Neutrophil (primary cell): ENCODE data around the gene PLXNA2.

ENCODE experiments used
- H3K27ac ChIP-seq: fragments of 200-600 bp; sonication (generic); 2 replicates; pipeline ENCODE4 v1.5.1; 2016; ENCODE audit warnings: mild to moderate bottlenecking, moderate library complexity
- H3K27me3 ChIP-seq: fragments of 200-600 bp; sonication (generic); 2 replicates; pipeline ENCODE4 v1.6.0; 2016; ENCODE audit warnings: mild to moderate bottlenecking
- H3K36me3 ChIP-seq: fragments of 200-600 bp; sonication (generic); 2 replicates; pipeline ENCODE4 v1.5.1; 2017
- H3K4me1 ChIP-seq, 2 experiments: fragments of 200-600 bp in 1 of 2; sonication (generic) in 1 of 2; 1 replicate in 1 of 2; 2 replicates in 1 of 2; pipeline versions ENCODE4 v1.5.1 to v1.6.1; 2013 to 2016; ENCODE audit warnings: low read depth in 1 of 2, low read length in 1 of 2, mild to moderate bottlenecking in 1 of 2, moderate library complexity in 1 of 2; ENCODE audit not compliant: control insufficient read depth in 1 of 2, insufficient read depth in 1 of 2
- H3K4me3 ChIP-seq, 2 experiments: fragments of 200-600 bp in 1 of 2; sonication (generic) in 1 of 2; 1 replicate in 1 of 2; 2 replicates in 1 of 2; pipeline ENCODE4 v1.5.1; 2013 to 2016; ENCODE audit warnings: low read depth in 1 of 2, low read length in 1 of 2, mild to moderate bottlenecking in 1 of 2, moderate library complexity in 1 of 2
- H3K9me3 ChIP-seq: fragments of 200-600 bp; sonication (generic); 2 replicates; pipeline ENCODE4 v1.5.1; 2016
- TF ChIP-seq, protein P1 (sequence below): fragments of 200-600 bp; sonication (generic); IDR thresholded peaks from 2 replicates; pipeline ENCODE4 v1.5.1; 2016; ENCODE audit warnings: antibody characterized with exemption

PLXNA2 gene

DNA sequence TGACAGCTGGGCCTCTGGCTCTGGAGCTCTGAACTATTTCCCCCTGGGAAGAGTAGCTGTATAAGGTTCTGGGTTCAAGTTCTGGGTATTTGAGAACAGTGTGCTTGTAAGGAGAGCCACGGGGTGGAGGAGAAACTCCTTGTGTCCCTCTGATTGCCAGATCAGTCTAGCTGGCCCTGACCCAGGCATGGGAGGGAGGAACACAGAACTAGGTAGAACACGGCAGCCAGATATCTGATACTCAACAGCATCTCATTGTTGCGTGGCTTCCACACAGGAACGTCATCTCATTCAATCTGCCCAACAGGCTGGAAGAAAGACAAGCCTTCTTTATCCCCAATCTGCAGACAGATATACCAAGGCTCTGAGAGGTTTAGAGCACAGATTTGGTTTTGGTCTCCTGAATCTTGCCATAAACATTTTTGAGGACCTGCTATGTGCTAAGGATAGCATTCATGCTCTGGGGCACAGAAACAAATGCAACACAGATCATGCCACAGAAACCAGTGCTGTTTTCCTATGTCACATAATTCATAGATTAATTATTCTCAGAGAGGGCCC lies 83.8 kb downstream of the PLXNA2 start:
- no peaks in the 10 kb centered on the region for H3K4me1 ChIP-seq
- H3K4me3 ChIP-seq = no peak overlapping the region
- no peaks in the 10 kb centered on the region for H3K9me3 ChIP-seq
- no peak overlapping the region for H3K27ac ChIP-seq
- H3K27me3 ChIP-seq = peaks cover 35% of the 10 kb centered on the region
- no peaks in the 10 kb centered on the region for H3K36me3 ChIP-seq
- TF ChIP-seq, protein P1, sequence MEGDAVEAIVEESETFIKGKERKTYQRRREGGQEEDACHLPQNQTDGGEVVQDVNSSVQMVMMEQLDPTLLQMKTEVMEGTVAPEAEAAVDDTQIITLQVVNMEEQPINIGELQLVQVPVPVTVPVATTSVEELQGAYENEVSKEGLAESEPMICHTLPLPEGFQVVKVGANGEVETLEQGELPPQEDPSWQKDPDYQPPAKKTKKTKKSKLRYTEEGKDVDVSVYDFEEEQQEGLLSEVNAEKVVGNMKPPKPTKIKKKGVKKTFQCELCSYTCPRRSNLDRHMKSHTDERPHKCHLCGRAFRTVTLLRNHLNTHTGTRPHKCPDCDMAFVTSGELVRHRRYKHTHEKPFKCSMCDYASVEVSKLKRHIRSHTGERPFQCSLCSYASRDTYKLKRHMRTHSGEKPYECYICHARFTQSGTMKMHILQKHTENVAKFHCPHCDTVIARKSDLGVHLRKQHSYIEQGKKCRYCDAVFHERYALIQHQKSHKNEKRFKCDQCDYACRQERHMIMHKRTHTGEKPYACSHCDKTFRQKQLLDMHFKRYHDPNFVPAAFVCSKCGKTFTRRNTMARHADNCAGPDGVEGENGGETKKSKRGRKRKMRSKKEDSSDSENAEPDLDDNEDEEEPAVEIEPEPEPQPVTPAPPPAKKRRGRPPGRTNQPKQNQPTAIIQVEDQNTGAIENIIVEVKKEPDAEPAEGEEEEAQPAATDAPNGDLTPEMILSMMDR = no peak

- Histone ChIP-seq H3K4me1 (no peaks in the 10 kb centered on the region), H3K4me3 (no peak overlapping the region), H3K27ac (no peak overlapping the region), H3K9me3 (no peaks in the 10 kb centered on the region), H3K27me3 (peaks cover 29% of the 10 kb centered on the region), H3K36me3 (no peaks in the 10 kb centered on the region)
- TF ChIP-seq, protein P1 = no peak
These were observed 84.5 kb downstream of the PLXNA2 start for GRCh38 chr1:208159555-208160258.

DNA sequence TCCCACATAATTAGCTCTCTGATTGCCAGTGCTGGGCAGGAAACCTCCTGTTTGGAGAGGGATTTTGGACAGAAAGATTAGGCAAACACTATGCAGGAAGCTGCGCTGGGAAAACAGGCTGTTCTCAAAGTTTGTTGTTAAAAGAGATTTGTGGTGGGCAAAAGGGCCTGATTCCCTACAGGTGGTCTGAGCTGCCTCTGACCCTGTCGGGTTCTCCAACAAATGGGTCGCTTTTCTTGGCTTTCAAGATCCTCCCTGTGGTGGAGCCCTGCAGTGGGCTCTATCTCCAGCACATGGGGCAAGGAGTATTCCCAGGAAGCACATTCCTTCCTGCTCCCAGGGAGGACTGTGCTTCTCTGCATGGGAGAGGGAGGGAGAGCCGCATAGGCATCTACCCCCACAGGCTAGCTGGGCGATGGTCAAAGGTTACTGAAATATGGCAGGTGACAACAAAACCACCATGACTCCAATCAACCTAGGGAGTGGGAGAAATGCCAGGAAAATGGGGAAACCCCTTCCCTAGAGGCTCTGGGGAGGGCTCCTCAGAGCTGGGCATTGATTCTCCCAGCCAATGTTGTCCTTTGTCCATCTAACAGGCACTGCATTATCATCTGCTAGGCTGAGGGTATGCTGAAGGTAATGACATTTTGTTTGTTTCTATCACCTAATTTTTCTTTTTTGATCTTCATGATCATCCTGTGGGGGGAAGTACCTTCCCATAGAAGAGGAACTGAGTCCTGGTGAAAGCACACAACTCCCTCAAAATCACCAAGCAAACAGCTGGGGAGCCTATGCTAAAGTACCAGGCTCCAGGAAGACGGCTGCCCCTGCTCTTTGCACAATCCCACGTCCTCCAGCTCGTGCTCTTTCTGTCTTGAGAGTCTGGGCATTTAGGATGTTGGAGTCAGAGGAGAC lies 85.3 kb downstream of the PLXNA2 start:
- Histone ChIP-seq H3K36me3 (no peaks in the 10 kb centered on the region), H3K27ac (no peak overlapping the region), H3K4me1 (no peaks in the 10 kb centered on the region)

DNA sequence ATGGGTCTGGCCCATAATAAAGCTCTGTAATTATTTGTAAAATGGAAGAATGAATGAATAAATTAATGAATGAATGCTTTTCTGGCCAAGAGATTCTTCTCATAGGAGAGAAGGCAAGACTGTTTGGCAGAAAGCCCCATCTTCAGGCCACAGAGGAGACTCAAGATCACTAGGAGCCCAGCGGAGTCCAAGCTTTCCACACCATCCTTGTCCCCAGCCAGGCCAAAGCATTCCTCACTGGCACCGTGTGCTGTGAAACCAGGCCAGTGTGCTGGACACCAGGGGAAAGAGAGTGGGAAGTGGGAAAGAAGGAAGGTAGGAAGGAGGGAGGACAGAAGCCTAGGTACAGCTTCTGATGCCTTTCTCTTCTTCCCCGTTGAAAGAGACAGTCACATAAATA lies 86.4 kb downstream of the PLXNA2 start:
- Histone ChIP-seq H3K36me3 (no peaks in the 10 kb centered on the region), H3K4me1 (no peaks in the 10 kb centered on the region), H3K9me3 (no peaks in the 10 kb centered on the region), H3K27ac (no peak overlapping the region), H3K4me3 (no peak overlapping the region), H3K27me3 (peaks cover 12% of the 10 kb centered on the region)
- TF ChIP-seq, protein P1 = no peak

More for the DNA sequence above, 85.3 kb downstream of the PLXNA2 start:
- peaks cover 21% of the 10 kb centered on the region for H3K27me3 ChIP-seq
- H3K9me3 ChIP-seq = no peaks in the 10 kb centered on the region
- TF ChIP-seq, protein P1 = no peak
- no peak overlapping the region for H3K4me3 ChIP-seq

- TF ChIP-seq, protein P1 = no peak
- Histone ChIP-seq H3K9me3 (no peaks in the 10 kb centered on the region), H3K27me3 (peaks cover 8% of the 10 kb centered on the region), H3K27ac (no peak overlapping the region), H3K4me1 (no peaks in the 10 kb centered on the region), H3K4me3 (no peak overlapping the region), H3K36me3 (no peaks in the 10 kb centered on the region)
These were observed 87.4 kb downstream of the PLXNA2 start for GRCh38 chr1:208156741-208157140.
